ENCODE measurements around the gene LYVE1.
"Not testable (repeated sequence)": the region's sequence is repeated elsewhere in the genome, so short reads cannot be mapped to it uniquely, and the experiment has no call there.

Gene LYVE1, protein sequence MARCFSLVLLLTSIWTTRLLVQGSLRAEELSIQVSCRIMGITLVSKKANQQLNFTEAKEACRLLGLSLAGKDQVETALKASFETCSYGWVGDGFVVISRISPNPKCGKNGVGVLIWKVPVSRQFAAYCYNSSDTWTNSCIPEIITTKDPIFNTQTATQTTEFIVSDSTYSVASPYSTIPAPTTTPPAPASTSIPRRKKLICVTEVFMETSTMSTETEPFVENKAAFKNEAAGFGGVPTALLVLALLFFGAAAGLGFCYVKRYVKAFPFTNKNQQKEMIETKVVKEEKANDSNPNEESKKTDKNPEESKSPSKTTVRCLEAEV

DNA sequence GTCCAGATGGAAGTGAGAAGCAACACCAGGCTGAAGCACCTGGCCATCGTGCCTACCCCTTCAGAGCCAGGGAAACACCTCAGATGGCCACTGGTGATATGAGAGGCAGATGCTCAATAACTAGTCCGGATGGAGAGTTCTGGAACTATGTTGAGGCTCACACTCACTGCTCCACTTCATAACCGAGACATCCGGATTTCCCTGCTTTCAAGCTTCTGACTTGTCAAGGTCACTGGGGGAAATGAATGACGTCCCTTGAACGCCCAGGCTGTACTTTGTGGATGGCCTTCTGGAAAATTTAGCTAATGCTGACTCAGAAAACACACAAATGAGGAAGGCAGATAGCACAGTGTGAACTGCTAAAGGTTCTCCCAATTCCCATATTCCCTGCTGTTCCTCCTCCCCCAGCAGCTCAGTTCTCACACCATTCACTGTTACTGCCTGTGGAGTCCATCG lies at the start of gene LYVE1:
Gene LYVE1 (minus strand): TSS at position 180 of the 456 bp plus-strand sequence. CDS start 133 bp downstream, at position 47.
- no peak for DNase-seq

DNA sequence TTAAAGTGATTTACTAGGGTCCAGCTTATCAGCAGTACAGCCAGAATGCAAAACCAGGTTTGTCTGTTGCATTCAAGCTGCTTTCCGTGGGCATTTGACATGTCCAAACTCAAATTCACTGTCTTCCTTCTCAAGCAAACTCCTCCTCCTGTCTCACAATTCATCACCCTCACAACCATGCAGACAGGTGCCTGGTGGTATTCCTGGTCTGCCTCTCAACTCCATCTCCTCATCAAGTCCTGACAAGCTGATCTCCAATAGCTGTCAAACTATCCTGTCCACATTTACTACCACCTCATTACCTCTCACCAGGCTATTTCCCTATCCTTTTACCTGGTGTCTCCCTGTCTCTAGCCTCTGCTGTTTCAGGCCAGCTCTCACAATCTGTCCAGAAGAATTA lies 49.1 kb upstream of the LYVE1 start:
- DNase-seq, result no peak

DNA sequence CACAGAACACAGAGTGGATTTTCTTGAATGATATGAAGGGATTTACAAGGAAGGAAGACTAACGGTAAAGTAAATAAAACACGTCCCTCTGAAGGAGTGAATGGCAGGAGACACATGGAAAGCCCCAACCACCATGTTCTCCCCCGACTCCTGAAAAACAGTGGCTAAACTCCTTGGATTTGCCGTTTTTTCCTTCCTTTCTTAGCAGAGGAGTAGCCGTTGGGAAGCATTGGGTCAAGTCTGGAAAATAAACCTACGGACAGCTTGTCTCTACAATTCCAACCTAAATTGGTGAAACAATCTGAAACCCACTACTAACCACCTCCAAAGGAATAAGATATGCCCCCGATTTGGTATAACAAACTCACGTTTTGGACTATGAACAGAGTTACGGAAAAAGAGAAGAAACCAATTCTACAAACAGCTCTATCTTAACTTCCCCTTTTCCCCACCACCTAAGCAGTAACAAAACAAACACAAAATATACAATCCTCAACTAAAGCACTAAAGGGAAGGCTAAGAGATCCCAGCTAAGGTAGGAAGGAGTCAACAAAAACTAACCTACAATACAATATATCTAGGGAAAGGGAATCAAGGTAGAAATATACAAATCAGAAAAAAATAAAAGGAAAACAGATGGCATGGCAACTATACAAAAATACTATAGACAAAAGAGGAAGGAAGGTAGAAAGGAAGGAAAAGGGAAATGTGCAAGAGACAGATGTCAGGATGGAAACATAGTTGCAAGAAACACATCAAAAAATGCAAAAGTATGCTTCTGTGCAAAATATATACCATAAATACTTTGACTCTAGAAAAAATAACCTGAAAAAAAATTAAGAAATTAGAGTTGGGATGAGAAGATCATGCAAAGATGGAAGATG lies 43.8 kb upstream of the LYVE1 start:
- DNase-seq, result no peak

DNA sequence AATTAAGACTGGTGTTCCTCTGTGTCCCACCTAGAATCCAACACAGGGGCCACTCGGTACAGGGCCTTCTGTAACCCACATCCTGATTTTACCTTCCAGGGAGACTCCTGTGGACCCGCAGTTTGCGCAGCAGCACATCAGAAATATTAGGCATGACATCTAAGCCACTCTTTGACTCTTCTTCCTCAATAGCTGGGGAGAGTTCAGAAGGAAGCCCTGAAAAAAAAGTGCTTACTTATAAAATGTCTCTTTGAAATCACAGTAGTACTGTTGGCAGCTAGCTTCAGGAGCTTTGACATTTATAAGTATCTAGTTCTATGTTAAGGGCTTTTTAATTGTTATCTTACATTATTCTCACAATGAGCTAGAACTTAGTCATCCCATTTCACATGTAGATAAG lies 41.2 kb upstream of the LYVE1 start:
- DNase-seq, result no peak

DNA sequence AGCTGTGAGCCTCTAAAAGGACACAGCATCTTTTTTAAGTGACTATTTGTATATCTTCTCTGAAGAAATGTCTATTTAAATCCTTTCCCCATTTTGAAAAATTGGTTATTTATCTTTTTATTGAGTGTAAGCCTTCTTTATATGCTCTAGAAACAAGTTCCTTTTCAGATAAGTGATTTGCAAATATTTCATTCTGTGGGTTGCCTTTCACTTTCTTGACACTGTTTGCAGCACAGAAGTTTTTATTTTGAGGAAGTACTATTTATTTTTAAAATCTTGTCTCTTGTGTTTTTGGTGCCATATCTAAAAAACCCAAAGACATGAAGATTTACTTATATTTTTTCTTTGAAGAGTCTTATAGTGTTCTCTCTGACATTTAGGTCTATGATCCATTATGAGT lies 40.1 kb upstream of the LYVE1 start:
- DNase-seq, result no peak

DNA sequence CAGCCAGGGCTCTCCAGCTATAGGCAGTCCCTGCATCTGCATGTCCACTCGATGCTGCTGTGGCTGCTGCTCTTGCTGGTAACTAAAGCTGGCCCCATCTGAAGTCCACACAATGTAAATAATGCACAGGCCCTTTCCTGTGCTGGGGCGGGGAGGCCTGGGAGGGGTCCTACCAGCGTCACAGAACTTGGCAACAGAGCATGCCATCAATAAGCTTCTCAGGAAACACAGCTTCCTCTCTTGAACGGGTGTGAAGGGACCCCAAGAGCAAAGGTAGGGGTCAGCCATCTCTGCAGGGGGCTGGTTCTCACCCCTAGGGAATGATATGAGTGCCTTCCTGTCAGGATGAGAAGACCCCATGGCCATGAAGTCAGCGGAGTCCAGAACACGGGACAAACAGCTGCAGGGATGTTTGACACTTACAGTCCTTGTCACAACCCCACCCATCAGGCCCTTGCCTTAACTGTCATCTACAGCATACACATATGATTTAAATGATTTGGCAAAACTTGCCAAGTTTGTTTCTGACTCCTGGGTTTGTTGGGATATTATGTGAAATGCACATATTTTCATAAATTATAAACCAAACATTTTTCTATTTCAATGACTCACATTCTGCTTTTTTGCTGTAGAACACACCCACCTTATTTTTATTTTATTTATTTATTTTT lies 39.1 kb upstream of the LYVE1 start:
- no peak for DNase-seq

DNA sequence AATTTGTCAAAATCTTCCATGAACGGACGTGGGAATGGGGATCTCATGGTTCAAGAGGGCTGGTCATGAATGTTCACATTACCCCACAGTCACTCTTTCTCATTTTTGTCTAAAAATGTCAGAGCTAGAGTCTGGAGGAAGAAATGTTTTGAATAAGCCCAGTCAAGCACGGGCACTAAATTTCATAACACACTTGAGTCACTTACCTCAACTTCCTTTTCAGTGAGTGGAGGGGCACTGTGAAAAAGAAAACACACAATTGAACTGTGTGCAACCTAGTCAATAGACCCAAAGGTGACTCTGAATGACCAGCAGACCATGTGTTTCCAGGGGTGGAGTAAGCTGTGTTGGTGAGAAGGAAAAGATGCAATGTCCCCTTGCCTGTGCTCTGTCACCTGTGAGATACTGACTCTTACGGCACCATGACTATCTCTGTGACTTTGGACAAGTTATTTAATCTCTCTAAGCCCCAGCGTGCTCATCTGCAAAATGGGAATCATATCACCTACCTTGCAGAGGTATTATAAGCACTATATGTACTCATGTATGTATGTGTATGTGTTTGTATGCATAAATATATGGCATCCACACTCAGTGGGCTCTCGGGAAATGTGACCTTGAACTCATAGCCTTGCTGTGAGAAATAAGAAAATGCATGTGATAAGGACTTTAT lies 38.2 kb upstream of the LYVE1 start:
- no peak for DNase-seq

DNA sequence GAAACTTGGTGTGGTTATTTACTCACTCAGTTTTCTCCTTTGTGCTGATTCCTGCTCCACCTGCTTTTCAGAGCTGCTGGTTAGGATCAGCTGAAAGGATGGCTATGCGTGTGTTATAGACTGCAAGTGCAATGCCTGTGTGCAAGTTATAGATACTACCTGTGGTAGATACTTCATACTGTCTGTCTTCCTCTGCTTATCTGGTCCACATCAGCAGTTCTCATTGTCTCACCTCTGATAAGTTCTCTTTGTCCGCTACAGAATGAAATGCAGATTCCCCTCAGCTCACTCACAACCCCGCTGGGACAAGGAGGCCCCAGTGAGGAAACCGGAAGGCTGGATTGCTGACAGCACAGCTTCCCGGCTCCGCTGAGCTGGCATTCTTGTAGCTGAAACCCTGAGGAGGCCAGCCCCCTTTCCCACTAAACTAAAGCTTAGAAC lies 37.5 kb upstream of the LYVE1 start:
- peak; percentile 80 for DNase-seq

DNA sequence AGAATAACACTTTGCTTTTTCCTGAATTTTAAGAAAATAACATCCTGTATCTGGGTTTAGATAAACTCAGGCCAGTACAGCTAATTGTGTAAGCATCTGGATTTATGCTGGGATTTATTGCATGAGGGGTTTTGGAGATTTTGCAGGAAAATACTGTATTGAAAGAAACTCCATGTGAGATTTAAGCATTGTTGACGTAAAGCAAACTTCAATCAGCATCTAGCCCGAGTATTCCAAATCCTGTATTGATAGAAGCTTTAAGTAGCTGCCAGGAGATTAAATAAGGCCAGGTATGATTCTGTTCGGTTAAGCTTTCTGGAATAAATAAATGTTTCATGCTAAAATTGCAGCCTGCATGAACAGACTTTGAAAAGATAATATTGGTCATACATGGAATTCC lies 36.3 kb upstream of the LYVE1 start:
- peak; percentile 8 for DNase-seq

DNA sequence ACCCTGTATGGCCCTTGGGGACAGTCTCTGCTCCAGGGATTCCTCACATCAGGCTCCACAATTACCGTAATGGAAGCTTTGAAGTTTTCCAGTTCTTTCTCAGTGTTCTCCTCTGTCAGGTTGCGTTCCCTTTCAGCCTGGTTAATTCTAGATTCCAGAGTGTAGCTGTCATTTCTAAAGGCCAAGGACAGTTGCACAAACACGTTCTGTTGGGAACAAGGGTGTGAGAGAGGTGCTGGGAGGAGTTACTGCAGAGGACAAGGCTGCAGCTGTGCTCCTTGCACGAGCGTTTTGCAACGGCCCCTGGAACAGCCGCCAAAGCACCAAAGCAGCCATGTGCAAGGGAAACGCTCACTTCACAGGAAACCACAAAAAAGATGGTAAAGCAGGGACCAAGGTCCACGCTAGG lies 35.9 kb upstream of the LYVE1 start:
- peak; percentile 27 for DNase-seq

DNA sequence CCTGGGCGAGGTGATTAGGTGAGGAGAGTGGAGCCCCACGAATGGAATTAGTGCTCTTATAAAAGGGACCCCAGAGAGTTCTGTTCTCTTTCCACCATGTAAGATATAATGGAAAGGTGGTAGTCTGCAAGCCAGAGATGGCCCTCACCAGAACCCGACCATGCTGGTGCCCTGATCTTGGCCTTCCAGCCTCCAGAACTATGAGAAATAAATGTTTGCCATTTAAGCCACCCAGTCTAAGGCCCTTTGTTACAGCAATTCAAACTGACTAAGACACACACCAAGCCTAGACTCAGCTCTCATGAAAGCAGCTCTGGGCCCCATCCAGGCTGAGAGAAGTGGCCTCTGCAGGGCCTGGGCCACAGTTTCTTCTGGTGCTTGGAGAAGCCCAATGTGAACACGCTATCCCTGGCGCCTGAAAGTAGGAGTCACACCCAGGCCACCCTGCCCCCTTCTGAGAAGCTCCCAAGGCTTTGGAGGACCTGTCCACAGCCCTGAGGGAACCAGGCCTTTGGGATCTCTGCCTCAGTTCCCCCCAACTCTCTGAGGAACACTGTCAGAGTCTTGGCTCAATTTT lies 35.3 kb upstream of the LYVE1 start:
- DNase-seq, result no peak

DNA sequence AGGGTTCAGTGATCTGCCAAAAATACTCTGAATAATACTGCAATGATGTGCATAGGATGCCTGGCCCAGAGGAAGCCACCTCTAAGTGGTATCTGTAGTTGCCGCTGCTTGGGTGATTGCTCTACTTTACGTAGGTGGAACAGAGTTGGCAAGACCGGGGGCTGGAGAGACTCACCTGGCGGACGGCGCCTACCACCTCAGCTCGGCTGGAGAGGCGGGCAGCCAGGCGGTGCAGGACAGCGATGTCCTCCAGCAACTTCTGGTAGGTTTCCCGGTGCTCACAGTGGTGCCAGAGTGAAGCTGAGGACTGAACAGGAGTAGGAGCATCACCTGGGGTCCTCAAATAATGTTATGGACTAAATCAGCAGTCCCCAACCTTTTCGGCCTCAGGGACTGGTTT lies 34.5 kb upstream of the LYVE1 start:
- DNase-seq, result no peak

DNA sequence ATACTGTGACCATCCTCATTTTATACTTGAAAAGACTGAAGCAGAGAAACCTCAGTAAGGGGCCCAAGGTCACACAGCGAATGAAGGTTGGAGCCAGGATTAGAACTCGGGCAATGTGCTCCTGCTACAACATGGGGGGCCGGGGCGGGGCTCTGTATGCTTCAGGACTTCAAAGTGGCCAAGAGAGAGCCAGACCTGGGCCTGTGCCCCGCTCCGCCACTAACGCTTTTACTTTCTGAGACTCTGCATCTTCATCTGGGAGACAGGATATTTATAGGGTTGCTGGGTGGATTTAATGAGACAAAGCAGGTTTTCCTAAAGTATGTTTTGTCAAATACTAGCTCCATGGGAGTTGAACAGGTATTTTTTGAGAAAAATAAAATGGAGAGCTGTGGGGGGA lies 33.9 kb upstream of the LYVE1 start:
- no peak for DNase-seq

DNA sequence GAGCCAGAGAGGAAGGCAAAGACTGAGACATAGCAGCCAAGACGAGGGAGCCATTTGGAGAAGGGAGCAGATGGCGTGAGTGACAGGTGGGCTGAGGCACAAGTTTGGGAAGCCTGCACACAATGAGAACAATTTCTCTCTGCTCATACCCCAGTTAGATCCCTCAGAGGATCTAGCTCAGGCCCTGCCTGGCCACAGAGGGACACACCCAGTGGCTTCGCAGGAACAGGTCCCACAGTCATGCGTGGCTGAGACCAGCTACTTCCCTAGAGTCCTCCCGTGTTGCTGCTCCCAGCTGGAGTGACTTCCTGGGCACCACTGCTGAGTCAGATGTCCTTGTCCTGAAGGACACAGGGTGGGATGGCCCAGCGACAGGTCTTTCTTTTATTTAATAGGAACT lies 33.4 kb upstream of the LYVE1 start:
- DNase-seq, result no peak

DNA sequence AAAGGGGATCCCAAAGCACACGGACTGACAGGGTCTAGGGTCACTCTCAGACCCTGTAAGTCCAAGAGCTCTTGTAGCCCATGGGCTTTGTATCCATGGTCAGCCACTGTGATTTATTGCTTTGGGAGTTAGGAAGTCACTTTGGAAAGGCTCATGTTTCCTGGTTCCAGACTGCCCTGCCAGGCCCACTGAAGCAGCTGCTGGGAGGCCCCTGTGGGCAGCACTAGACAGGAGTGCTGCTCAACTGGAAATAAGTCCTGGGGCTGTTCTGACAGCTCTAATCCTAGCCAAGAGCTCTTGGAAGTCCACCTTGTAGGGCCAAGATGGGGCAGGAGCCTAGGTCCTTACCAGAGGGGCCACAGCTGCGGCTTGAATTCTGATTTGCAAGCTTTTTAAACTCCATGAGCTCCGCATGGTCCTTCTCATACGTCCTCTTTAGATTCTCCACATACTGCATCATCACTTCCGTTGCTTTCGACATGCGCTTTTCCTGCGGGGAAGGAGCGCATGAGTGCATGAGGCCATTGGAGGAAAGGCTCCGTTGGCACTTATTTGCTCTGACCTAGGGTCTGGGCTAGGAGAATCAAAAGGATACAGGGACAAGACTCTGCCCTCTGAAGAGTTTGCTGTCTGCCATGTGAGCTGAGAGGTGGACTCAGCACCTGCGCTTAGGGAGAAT lies 32.2 kb upstream of the LYVE1 start:
- no peak for DNase-seq

DNA sequence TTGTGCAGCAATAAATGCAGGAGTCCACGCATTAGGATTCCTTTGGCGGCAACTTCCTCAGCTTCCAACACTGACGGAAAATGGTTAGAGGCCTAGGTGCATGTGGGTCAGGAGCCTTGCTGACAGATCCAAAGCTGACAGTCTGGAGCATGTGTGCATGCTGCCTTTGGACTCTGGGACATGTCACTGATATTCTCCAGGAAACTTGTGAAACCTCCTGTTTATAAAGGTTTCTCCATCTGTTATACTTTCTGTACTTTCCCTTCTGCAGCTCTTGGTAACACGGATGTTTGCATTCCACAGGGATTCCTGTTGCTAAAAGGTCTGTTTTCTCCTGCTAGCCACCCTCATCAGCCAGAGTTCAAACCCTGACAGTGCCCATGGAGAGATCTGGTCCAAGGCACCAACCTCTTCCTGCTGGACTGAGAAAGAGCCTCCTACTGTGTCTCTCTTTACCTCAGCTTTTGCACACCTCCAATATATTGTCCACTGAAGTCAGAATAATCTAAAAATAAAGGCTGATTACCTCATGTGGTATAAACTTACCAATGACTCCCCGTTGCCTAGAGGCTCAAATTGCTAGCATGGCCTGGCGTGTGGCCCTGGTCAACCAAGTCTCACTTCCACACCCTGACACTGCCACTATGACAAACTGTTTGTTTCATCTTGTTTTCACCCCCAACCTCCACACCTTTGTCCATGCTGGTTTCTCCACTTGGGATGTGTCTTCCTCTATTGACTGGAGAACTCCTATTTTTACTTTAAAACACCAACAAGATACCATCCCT lies 31.1 kb upstream of the LYVE1 start:
- DNase-seq, result no peak

DNA sequence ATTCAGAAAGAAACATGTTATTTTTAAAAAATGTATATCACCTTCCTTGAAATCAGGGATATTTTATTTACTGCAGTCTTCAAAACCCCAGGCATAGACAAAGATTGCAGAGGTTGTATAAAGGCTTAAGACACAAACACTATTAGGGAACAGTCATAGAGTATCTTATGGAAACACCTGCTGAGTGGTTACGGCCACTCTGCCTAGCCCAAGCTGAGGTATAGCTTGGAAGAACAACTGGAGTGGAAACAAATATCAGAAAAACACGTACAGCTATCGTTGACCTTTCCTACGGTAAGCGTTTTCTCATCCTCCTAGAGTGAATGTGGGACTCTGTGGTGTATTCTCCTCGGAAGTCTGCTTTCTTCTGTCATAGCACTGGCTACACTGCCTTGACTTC lies 30.4 kb upstream of the LYVE1 start:
- DNase-seq, result no peak

DNA sequence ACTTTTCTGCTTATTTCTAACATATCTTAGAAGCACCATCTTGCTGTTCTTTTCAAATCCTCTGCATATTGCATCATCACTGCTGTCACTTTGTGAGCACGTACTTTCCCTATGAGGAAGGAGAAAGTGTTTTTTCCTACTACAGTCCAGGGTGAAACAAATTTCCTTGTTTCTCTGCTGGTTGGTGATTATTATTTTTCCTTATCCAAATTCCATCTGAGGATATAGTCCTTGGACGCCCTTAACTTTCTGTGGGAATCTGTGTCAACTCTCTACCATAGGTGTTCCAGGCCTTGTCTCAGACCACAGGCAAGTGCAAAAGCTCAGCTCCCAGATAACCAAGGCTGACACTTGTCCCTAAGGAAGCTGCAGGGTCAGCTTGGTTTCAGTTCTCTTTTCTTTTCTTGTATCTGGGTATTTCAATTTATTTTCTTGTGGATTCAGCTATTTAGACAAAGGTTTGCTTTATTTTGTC lies 29.4 kb upstream of the LYVE1 start:
- DNase-seq, result no peak

DNA sequence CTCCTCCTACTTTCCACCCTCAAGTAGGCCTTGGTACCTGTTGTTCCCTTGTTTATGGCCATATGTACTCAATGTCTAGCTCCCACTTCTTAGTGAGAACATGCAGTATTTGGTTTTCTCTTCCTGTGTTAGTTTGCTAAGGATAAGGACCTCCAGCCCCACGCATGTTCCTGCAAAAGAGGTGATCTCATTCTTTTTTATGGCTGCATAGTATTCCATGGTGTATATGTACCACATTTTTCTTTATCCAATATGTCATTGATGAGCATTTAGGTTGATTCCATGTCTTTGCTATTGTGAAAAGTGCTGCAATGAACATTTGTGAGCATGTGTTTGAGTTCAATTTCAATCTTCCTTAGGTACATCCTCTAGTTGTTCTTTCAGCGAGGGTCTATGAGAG lies 27.4 kb upstream of the LYVE1 start:
- DNase-seq, result not testable (repeated sequence)

DNA sequence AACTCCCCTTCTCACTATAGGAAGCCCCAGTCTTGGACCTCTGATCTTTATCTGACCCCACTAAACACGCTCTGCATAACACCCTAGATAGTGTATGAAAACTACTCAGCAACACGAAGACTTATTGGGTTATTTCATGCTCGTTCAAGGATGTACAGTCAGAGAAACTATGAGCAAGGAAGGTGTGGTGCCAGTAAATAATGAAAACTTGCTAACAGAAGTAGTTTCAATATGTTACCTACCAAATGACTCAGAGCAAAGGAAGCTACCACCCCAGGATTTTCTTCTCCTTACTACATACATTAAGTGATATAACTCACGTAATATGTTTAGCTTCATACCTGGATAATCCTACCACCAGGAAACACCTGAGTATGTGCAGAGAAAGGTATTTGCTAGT lies 25.9 kb upstream of the LYVE1 start:
- no peak for DNase-seq

DNA sequence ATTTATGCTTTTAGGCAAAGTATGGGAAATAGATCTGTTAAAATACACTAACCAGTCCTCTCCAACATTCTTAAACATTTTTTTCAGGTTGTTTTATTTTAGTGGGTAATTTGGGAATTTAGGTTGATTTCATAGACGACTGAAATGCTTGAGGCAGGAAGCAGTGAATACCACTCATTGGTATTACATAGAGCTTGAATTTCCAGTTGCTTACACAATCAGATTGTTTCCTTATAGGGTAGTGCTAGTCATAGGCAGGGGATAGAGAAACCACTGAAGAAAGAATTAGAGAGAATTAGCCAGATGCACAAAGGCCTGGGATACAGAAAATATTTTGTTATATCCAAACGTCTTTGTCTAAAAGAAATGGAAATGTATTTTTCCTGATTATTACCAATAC lies 23.9 kb upstream of the LYVE1 start:
- peak; percentile 16 for DNase-seq
